ENCODE results near the gene ANKMY1.

The ANKMY1 gene

DNA sequence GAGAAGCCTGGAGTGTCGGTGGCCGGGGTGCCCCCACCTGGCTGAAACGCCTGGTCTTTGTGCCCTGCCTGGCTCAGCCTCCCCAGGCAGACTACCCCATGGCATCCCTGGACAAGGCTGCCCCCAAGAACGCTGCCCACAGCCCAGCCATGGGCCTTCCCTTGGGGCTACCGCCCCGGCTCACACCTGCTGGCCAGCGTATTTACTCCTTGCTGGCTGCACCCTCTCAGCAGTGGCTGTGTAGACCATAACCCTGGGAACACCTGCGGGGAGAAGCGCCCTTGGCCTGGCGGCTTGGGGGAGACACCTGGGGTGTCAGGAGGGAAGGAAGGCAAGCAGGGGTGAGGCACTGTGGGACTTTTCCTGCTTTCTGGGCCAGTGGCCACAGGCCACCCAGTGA is 46.1 kb upstream of the ANKMY1 start:
- TF ChIP-seq MAX (IDR thresholded peaks at IDR 0.05; ENCODE audit: low read depth, low read length) (no peak), POLR2A (IDR thresholded peaks at IDR 0.05; ENCODE audit: extremely low read depth, insufficient read length) (no peak), CTCF (IDR thresholded peaks at IDR 0.05; ENCODE audit: low read depth, low read length) (no peak), MYC (IDR thresholded peaks at IDR 0.05; ENCODE audit: low read depth, low read length) (no peak)
- no peak for DNase-seq (ENCODE audit: low read depth)
- H3K4me3 ChIP-seq (ENCODE audit: low read depth, low read length): no peak overlapping the region

GRCh38 chr2:240603081-240603835 is 45.5 kb upstream of the ANKMY1 start:
- no peak for TF ChIP-seq CTCF (IDR thresholded peaks at IDR 0.05; ENCODE audit: low read depth, low read length)
- no peak for TF ChIP-seq MAX (IDR thresholded peaks at IDR 0.05; ENCODE audit: low read depth, low read length)
- no peak for TF ChIP-seq POLR2A (IDR thresholded peaks at IDR 0.05; ENCODE audit: extremely low read depth, insufficient read length)
- TF ChIP-seq MYC (IDR thresholded peaks at IDR 0.05; ENCODE audit: low read depth, low read length): no peak
- no peak for DNase-seq (ENCODE audit: low read depth)
- no peak overlapping the region for H3K4me3 ChIP-seq (ENCODE audit: low read depth, low read length)

DNA sequence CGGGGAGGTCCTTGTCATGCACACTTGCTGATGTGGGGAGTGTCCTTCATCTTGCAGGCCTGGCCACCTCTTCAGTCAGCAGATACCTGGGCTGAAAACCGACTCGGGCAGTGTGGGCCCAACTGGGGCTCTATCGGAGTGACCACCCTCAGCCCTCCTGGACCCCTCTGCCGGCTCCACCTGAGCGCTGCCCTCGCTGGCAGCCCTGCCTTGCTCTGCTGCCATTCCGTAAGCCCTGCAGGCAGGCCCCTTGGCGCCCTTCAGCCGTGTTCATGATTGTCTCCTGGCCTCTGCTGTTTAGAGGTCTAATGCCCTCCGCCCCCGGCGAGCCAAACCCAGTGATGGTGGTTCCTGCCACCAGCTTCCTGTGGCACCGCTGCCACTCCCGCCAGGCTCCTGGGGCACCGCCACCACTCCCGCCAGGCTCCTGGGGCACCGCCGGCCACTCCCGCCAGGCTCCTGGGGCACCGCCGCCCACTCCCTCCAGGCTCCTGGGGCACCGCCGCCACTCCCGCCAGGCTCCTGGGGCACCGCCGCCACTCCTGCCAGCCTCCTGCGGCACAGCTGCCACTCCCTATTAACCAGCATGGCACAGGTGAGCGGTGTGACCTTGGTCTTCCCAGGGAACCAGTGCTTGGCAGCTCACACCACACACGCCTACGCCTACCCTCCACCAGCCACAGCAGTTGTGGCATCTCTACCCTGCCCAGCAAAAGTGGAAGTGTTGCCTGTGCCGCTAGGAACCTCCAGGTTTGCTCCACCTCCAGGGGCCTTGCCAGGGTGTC is 44.7 kb upstream of the ANKMY1 start:
- no peak overlapping the region for H3K4me3 ChIP-seq (ENCODE audit: low read depth, low read length)
- no peak for TF ChIP-seq CTCF (IDR thresholded peaks at IDR 0.05; ENCODE audit: low read depth, low read length)
- no peak for TF ChIP-seq MAX (IDR thresholded peaks at IDR 0.05; ENCODE audit: low read depth, low read length)
- no peak for TF ChIP-seq MYC (IDR thresholded peaks at IDR 0.05; ENCODE audit: low read depth, low read length)
- no peak for TF ChIP-seq POLR2A (IDR thresholded peaks at IDR 0.05; ENCODE audit: extremely low read depth, insufficient read length)
- no peak for DNase-seq (ENCODE audit: low read depth)

DNA sequence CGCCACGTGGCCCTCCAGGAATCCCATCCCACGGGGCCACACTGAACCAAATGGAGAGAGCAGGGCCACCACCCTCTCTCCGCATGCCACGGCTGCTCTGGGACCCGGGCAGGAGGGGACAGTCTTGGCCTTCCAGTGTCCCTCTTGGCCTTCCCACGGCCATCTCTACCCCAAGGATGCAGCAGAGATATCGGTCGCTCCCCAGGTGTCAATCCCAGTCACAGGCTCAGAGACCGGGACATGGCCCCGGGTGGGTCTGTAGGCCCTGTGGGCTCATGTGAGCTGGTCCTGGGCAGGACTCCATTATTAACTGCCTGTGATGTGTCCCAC is 44.0 kb upstream of the ANKMY1 start:
- TF ChIP-seq POLR2A (IDR thresholded peaks at IDR 0.05; ENCODE audit: extremely low read depth, insufficient read length) (no peak), MYC (IDR thresholded peaks at IDR 0.05; ENCODE audit: low read depth, low read length) (no peak), MAX (IDR thresholded peaks at IDR 0.05; ENCODE audit: low read depth, low read length) (no peak), CTCF (IDR thresholded peaks at IDR 0.05; ENCODE audit: low read depth, low read length) (no peak)
- no peak for DNase-seq (ENCODE audit: low read depth)
- no peak overlapping the region for H3K4me3 ChIP-seq (ENCODE audit: low read depth, low read length)

DNA sequence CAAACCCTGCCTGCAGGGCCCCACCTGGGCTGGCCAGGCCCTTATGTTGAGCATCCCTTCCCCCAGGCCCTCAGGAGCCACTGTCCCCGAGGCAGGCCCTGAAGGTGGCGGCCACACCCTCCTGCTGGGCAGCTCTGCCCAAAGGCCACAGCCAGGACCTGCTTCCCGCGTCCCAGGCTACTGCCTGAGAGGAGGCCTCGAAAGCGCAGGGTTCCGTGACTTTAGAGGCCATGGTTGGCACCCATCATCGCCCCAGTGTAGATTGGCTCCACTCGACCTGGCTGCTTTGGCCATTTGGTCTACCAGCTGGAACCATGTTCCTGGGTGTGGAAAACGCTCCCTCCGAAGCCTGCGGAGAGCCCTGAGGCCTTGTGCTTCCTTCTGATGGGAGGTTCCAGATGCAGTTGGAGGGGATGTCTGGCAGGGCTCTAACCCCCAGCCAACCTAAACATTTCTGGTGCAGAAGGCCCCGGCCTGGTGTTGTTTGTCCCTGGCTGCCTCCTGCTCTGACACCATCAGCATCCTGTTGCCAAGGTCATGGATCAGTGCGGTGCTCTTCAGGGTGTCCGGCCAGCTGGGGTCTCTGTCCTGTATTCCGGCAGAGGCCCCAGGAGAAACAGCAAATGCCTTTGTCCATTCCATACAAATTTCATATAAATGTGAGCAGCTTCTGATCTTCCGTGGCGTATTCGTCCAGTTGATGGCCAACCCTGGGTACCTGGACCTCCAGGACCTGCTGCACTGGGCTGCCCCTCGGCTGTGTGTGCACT is 43.5 kb upstream of the ANKMY1 start:
- H3K4me3 ChIP-seq (ENCODE audit: low read depth, low read length): no peak overlapping the region
- TF ChIP-seq POLR2A (IDR thresholded peaks at IDR 0.05; ENCODE audit: extremely low read depth, insufficient read length): no peak
- no peak for TF ChIP-seq MAX (IDR thresholded peaks at IDR 0.05; ENCODE audit: low read depth, low read length)
- no peak for TF ChIP-seq CTCF (IDR thresholded peaks at IDR 0.05; ENCODE audit: low read depth, low read length)
- no peak for TF ChIP-seq MYC (IDR thresholded peaks at IDR 0.05; ENCODE audit: low read depth, low read length)
- DNase-seq (ENCODE audit: low read depth): no peak

Measured in NB4 (cell line).